GM19395 (cell line): ENCODE data around the gene SVBP.
"Not testable (repeated sequence)": the region's sequence is repeated elsewhere in the genome, so short reads cannot be mapped to it uniquely, and the experiment has no call there.

ENCODE experiments used
- ATAC-seq: cut with Tn5 transposase; IDR thresholded peaks from one replicate; pipeline ENCODE4 v1.9.1; 2021; ENCODE audit warnings: mild to moderate bottlenecking, moderate library complexity; ENCODE audit not compliant: unreplicated experiment

The SVBP gene

GRCh38 chr1:42816585-42817439 lies at the start of gene SVBP, which contains the start of gene ERMAP:
Gene SVBP, minus strand, starts transcription at chr1:42817397. Its CDS starts 853 bp downstream, at chr1:42816544.
Gene ERMAP, plus strand, starts transcription at chr1:42817122. Its CDS starts 13,327 bp downstream, at chr1:42830449.
- peak; percentile 80 for ATAC-seq

GRCh38 chr1:42866549-42866948 lies 49.4 kb upstream of the SVBP start:
- no peak for ATAC-seq

GRCh38 chr1:42861014-42861399 lies 43.8 kb upstream of the SVBP start:
- ATAC-seq: no peak

GRCh38 chr1:42860339-42861013 lies 43.3 kb upstream of the SVBP start:
- ATAC-seq: no peak

GRCh38 chr1:42859366-42859765 lies 42.2 kb upstream of the SVBP start:
- ATAC-seq: not testable (repeated sequence)

- ATAC-seq: not testable (repeated sequence)
Measured at GRCh38 chr1:42856554-42856953, 39.4 kb upstream of the SVBP start.

- no peak for ATAC-seq
Measured at GRCh38 chr1:42853116-42853884, 36.1 kb upstream of the SVBP start.

GRCh38 chr1:42852608-42852980 lies 35.4 kb upstream of the SVBP start:
- no peak for ATAC-seq

GRCh38 chr1:42851960-42852607 lies 34.9 kb upstream of the SVBP start:
- ATAC-seq: no peak

GRCh38 chr1:42851420-42851819 lies 34.2 kb upstream of the SVBP start:
- ATAC-seq: no peak

- no peak for ATAC-seq
Measured at GRCh38 chr1:42849944-42850343, 32.7 kb upstream of the SVBP start.

- ATAC-seq: no peak
Measured at GRCh38 chr1:42848823-42849537, 31.8 kb upstream of the SVBP start.

GRCh38 chr1:42847721-42848460 lies 30.7 kb upstream of the SVBP start:
- ATAC-seq: no peak

- peak; percentile 13 for ATAC-seq
Measured at GRCh38 chr1:42847111-42847595, 30.0 kb upstream of the SVBP start.

- peak; percentile 88 for ATAC-seq
Measured at GRCh38 chr1:42846257-42847110, 29.3 kb upstream of the SVBP start, which contains the start of gene ZNF691. Gene ZNF691, plus strand, starts transcription at chr1:42846613. Its CDS starts 3,046 bp downstream, at chr1:42849659.

- peak; percentile 24 for ATAC-seq
Measured at GRCh38 chr1:42845866-42846256, 28.7 kb upstream of the SVBP start.

GRCh38 chr1:42845193-42845592 lies 28.0 kb upstream of the SVBP start:
- ATAC-seq: no peak

GRCh38 chr1:42844592-42845140 lies 27.5 kb upstream of the SVBP start:
- ATAC-seq: no peak
